GM23338 (cell line): ENCODE data around the gene HPS5. TPM values are rescaled to one million over a fixed set of nuclear protein-coding genes. Genes with fewer than 3 reads are reported as not detected.

Experiments
- ATAC-seq: fragments of 200-7000 bp; cut with Tn5 transposase; 3 replicates; pipeline ENCODE4 v1.9.1; 2020
- DNase-seq: peaks from one replicate; pipeline ENCODE4 v3.0.0-alpha.2; 2015; ENCODE audit warnings: low spot score
- H2AFZ ChIP-seq: fragments of 200-600 bp; sonication (generic); 2 replicates; pipeline ENCODE4 v1.8.0; 2016; ENCODE audit warnings: antibody characterized with exemption, mild to moderate bottlenecking, moderate library complexity
- H3F3A ChIP-seq: fragments of 200-600 bp; sonication (generic); replicated peaks from 2 replicates; pipeline ENCODE4 v1.8.0; 2017; ENCODE audit warnings: antibody characterized with exemption, mixed run types, low read depth
- H3K27ac ChIP-seq: fragments of 200-600 bp; sonication (generic); 2 replicates; pipeline ENCODE4 v1.6.1; 2016; ENCODE audit warnings: low read depth
- H3K27me3 ChIP-seq: fragments of 200-600 bp; sonication (generic); 2 replicates; pipeline ENCODE4 v1.8.0; 2016; ENCODE audit warnings: mild to moderate bottlenecking, mixed run types, moderate library complexity; ENCODE audit not compliant: insufficient read depth
- H3K36me3 ChIP-seq: fragments of 200-600 bp; sonication (generic); 2 replicates; pipeline ENCODE4 v1.8.0; 2016; ENCODE audit warnings: mild to moderate bottlenecking; ENCODE audit not compliant: insufficient read depth
- H3K4me1 ChIP-seq: fragments of 200-600 bp; sonication (generic); 2 replicates; pipeline ENCODE4 v1.8.0; 2016; ENCODE audit warnings: mild to moderate bottlenecking, moderate library complexity; ENCODE audit not compliant: insufficient read depth
- H3K4me2 ChIP-seq: fragments of 200-600 bp; sonication (generic); 2 replicates; pipeline ENCODE4 v1.7.1; 2017; ENCODE audit warnings: mixed run types
- H3K4me3 ChIP-seq: fragments of 200-600 bp; sonication (generic); 2 replicates; pipeline ENCODE4 v1.6.1; 2016; ENCODE audit warnings: mixed run types
- H3K79me2 ChIP-seq: fragments of 200-600 bp; sonication (generic); replicated peaks from 2 replicates; pipeline ENCODE4 v1.8.0; 2017; ENCODE audit warnings: mild to moderate bottlenecking; ENCODE audit not compliant: insufficient read depth
- H3K9me2 ChIP-seq: fragments of 200-600 bp; sonication (generic); 2 replicates; pipeline ENCODE4 v1.8.0; 2017; ENCODE audit not compliant: insufficient read depth
- H4K20me1 ChIP-seq: fragments of 200-600 bp; sonication (generic); replicated peaks from 2 replicates; pipeline ENCODE4 v1.8.0; 2017; ENCODE audit warnings: mild to moderate bottlenecking; ENCODE audit not compliant: insufficient read depth
- H3K27ac Mint-ChIP-seq: 2 replicates; pipeline ENCODE4 v1.8.0; 2020; ENCODE audit warnings: inconsistent platforms, mild to moderate bottlenecking, moderate library complexity, mixed read lengths
- H3K27me3 Mint-ChIP-seq: 3 replicates; pipeline ENCODE4 v1.8.0; 2022; ENCODE audit warnings: low read depth, mild to moderate bottlenecking, moderate library complexity, mixed read lengths, inconsistent platforms; ENCODE audit not compliant: insufficient read depth, poor library complexity
- H3K36me3 Mint-ChIP-seq: 3 replicates; pipeline ENCODE4 v1.8.0; 2021; ENCODE audit warnings: low read depth, mild to moderate bottlenecking, inconsistent platforms, moderate library complexity, mixed read lengths
- H3K4me1 Mint-ChIP-seq: 3 replicates; pipeline ENCODE4 v1.8.0; 2020; ENCODE audit warnings: mild to moderate bottlenecking, inconsistent platforms, mixed read lengths
- H3K4me3 Mint-ChIP-seq: 3 replicates; pipeline ENCODE4 v1.8.0; 2021; ENCODE audit warnings: moderate library complexity, mild to moderate bottlenecking, inconsistent platforms, mixed read lengths
- H3K9me3 Mint-ChIP-seq: 3 replicates; pipeline ENCODE4 v1.8.0; 2020; ENCODE audit warnings: moderate library complexity, mild to moderate bottlenecking, inconsistent platforms, mixed read lengths
- CREB1 ChIP-seq: fragments of 250-450 bp; sonication (Bioruptor Pico); IDR thresholded peaks from 2 replicates; pipeline ENCODE4 v1.5.0; 2020; ENCODE audit warnings: low read depth, mild to moderate bottlenecking, moderate library complexity
- EZH2 ChIP-seq: fragments of 200-600 bp; sonication (generic); IDR thresholded peaks from one replicate; pipeline ENCODE4 v1.8.0; 2017; ENCODE audit warnings: antibody characterized with exemption, mild to moderate bottlenecking, low read depth; ENCODE audit not compliant: unreplicated experiment
- EZH2phosphoT487 ChIP-seq: fragments of 200-600 bp; sonication (generic); IDR thresholded peaks from one replicate; pipeline ENCODE4 v1.8.1; 2018; ENCODE audit warnings: antibody characterized with exemption; ENCODE audit not compliant: unreplicated experiment
- JUNB ChIP-seq: IDR thresholded peaks from one replicate; pipeline ENCODE4 v1.6.1; 2016; ENCODE audit warnings: antibody characterized with exemption; ENCODE audit not compliant: unreplicated experiment
- NANOG ChIP-seq: IDR thresholded peaks from 2 replicates; pipeline ENCODE4 v1.6.1; 2016; ENCODE audit warnings: antibody characterized with exemption, borderline replicate concordance
- POLR2AphosphoS5 ChIP-seq: IDR thresholded peaks from 2 replicates; pipeline ENCODE4 v1.6.1; 2016; ENCODE audit warnings: antibody characterized with exemption, low read depth
- STAT1 ChIP-seq: IDR thresholded peaks from one replicate; pipeline ENCODE4 v1.6.1; 2016; ENCODE audit warnings: antibody characterized with exemption; ENCODE audit not compliant: unreplicated experiment
- ZNF114 ChIP-seq: fragments of 250-450 bp; sonication (Bioruptor Pico); IDR thresholded peaks from 2 replicates; pipeline ENCODE4 v1.5.0; 2020; ENCODE audit warnings: mild to moderate bottlenecking, moderate library complexity
- ZNF331 ChIP-seq: fragments of 250-450 bp; sonication (Bioruptor Pico); IDR thresholded peaks from 2 replicates; pipeline ENCODE4 v1.5.0; 2020; ENCODE audit warnings: low read depth, mild to moderate bottlenecking, moderate library complexity
- polyA plus RNA-seq: library from polyadenylated mRNA; unstranded; fragments of >200 nt; fragmentation: Nextera tagmentation; extraction: Ambion mirVana; gene quantifications from 2 replicates; pipeline ENCODE4 v1.2.1, GENCODE V29; 2016
- total RNA-seq: library from RNA; depleted of rRNA; stranded (reverse); fragments of >200 nt; shearing (Covaris generic); gene quantifications from 2 replicates; pipeline ENCODE4 v1.2.3, GENCODE V29; 2014
- TF ChIP-seq, protein P1 (sequence below): fragments of 250-450 bp; sonication (Bioruptor Pico); IDR thresholded peaks from 2 replicates; pipeline ENCODE4 v1.5.0; 2020; ENCODE audit warnings: mild to moderate bottlenecking, moderate library complexity
- TF ChIP-seq, protein P2 (sequence below): IDR thresholded peaks from one replicate; pipeline ENCODE4 v1.6.1; 2018; ENCODE audit warnings: antibody characterized with exemption; ENCODE audit not compliant: unreplicated experiment
- TF ChIP-seq, protein P3 (sequence below): IDR thresholded peaks from 2 replicates; pipeline ENCODE4 v1.6.1; 2016; ENCODE audit warnings: antibody characterized with exemption
- TF ChIP-seq, protein P4 (sequence below), 2 experiments: fragments of 200-600 bp in 1 of 2; sonication (generic) in 1 of 2; conservative IDR thresholded peaks; 2 replicates each; pipeline versions ENCODE4 v1.5.1 to v1.6.1; 2016 to 2017; ENCODE audit warnings: antibody characterized with exemption in 2 of 2, low read depth in 2 of 2, mild to moderate bottlenecking in 2 of 2, moderate library complexity in 1 of 2

Gene HPS5
- total and polyA plus RNA-seq, 2 experiments from 2014 or later, result 11.5 to 18.6 TPM

- TF ChIP-seq, protein P1, sequence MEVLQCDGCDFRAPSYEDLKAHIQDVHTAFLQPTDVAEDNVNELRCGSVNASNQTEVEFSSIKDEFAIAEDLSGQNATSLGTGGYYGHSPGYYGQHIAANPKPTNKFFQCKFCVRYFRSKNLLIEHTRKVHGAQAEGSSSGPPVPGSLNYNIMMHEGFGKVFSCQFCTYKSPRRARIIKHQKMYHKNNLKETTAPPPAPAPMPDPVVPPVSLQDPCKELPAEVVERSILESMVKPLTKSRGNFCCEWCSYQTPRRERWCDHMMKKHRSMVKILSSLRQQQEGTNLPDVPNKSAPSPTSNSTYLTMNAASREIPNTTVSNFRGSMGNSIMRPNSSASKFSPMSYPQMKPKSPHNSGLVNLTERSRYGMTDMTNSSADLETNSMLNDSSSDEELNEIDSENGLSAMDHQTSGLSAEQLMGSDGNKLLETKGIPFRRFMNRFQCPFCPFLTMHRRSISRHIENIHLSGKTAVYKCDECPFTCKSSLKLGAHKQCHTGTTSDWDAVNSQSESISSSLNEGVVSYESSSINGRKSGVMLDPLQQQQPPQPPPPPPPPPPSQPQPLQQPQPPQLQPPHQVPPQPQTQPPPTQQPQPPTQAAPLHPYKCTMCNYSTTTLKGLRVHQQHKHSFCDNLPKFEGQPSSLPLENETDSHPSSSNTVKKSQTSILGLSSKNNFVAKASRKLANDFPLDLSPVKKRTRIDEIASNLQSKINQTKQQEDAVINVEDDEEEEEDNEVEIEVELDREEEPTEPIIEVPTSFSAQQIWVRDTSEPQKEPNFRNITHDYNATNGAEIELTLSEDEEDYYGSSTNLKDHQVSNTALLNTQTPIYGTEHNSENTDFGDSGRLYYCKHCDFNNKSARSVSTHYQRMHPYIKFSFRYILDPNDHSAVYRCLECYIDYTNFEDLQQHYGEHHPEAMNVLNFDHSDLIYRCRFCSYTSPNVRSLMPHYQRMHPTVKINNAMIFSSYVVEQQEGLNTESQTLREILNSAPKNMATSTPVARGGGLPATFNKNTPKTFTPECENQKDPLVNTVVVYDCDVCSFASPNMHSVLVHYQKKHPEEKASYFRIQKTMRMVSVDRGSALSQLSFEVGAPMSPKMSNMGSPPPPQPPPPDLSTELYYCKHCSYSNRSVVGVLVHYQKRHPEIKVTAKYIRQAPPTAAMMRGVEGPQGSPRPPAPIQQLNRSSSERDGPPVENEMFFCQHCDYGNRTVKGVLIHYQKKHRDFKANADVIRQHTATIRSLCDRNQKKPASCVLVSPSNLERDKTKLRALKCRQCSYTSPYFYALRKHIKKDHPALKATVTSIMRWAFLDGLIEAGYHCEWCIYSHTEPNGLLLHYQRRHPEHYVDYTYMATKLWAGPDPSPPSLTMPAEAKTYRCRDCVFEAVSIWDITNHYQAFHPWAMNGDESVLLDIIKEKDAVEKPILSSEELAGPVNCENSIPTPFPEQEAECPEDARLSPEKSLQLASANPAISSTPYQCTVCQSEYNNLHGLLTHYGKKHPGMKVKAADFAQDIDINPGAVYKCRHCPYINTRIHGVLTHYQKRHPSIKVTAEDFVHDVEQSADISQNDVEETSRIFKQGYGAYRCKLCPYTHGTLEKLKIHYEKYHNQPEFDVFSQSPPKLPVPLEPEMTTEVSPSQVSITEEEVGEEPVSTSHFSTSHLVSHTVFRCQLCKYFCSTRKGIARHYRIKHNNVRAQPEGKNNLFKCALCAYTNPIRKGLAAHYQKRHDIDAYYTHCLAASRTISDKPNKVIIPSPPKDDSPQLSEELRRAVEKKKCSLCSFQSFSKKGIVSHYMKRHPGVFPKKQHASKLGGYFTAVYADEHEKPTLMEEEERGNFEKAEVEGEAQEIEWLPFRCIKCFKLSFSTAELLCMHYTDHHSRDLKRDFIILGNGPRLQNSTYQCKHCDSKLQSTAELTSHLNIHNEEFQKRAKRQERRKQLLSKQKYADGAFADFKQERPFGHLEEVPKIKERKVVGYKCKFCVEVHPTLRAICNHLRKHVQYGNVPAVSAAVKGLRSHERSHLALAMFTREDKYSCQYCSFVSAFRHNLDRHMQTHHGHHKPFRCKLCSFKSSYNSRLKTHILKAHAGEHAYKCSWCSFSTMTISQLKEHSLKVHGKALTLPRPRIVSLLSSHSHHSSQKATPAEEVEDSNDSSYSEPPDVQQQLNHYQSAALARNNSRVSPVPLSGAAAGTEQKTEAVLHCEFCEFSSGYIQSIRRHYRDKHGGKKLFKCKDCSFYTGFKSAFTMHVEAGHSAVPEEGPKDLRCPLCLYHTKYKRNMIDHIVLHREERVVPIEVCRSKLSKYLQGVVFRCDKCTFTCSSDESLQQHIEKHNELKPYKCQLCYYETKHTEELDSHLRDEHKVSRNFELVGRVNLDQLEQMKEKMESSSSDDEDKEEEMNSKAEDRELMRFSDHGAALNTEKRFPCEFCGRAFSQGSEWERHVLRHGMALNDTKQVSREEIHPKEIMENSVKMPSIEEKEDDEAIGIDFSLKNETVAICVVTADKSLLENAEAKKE (CRISPR knock-in tag), result no peak
- TF ChIP-seq POLR2AphosphoS5, result no peak
These were observed 39.3 kb downstream of the HPS5 start (continued) for GRCh38 chr11:18282626-18283025.

DNA sequence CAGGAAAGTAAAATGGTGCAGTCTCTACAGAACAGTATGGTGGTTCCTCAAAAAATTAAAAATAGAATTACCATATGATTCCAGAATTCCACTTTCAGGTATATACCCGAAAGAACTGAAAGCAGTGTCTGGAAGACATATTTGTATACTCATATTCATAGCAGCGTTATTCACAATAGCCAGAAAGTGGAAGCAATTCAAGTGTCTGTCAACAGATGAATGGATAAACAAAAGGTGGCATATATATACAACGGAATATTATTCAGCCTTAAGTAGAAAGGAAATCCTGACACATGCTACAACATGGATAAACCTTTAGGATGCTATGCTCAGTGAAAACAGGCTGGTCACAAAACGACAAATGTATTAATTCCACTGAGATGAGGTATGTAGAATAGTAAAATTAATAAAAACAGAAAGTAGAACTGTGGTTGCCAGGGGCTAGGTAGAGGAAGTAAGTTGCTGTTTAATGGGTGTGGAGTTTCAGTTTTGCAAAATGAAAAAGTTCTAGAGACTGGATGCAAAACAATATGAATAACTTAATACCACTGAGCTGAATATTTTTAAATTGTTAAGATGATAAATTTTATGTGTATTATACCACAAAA lies 41.4 kb downstream of the HPS5 start:
- Histone ChIP-seq H2AFZ (no peak overlapping the region), H3K4me2 (no peak overlapping the region), H3F3A (0 out of 2 replicates have a peak, but pooled peaks cover 3% of the 10 kb centered on the region), H3K9me2 (no peaks in the 10 kb centered on the region), H3K27me3 (no peaks in the 10 kb centered on the region), H3K36me3 (peaks cover 39% of the 10 kb centered on the region), H3K79me2 (no peaks in the 10 kb centered on the region), H3K27ac (no peak overlapping the region), H3K4me1 (no peaks in the 10 kb centered on the region), H3K4me3 (no peak overlapping the region), H4K20me1 (no peaks in the 10 kb centered on the region)
- ATAC-seq, result no peak
- Mint-ChIP-seq H3K4me3 (no peak overlapping the region), H3K9me3 (no peaks in the 10 kb centered on the region), H3K27ac (no peak overlapping the region), H3K4me1 (no peaks in the 10 kb centered on the region), H3K27me3 (no peaks in the 10 kb centered on the region), H3K36me3 (peaks cover 59% of the 10 kb centered on the region)
- no peak for DNase-seq
- TF ChIP-seq EZH2phosphoT487 (no peak), POLR2AphosphoS5 (no peak), STAT1 (no peak), ZNF331 (CRISPR knock-in tag) (no peak), NANOG (no peak), CREB1 (no peak), EZH2 (no peak), JUNB (no peak), ZNF114 (CRISPR knock-in tag) (no peak)
- TF ChIP-seq, protein P2, sequence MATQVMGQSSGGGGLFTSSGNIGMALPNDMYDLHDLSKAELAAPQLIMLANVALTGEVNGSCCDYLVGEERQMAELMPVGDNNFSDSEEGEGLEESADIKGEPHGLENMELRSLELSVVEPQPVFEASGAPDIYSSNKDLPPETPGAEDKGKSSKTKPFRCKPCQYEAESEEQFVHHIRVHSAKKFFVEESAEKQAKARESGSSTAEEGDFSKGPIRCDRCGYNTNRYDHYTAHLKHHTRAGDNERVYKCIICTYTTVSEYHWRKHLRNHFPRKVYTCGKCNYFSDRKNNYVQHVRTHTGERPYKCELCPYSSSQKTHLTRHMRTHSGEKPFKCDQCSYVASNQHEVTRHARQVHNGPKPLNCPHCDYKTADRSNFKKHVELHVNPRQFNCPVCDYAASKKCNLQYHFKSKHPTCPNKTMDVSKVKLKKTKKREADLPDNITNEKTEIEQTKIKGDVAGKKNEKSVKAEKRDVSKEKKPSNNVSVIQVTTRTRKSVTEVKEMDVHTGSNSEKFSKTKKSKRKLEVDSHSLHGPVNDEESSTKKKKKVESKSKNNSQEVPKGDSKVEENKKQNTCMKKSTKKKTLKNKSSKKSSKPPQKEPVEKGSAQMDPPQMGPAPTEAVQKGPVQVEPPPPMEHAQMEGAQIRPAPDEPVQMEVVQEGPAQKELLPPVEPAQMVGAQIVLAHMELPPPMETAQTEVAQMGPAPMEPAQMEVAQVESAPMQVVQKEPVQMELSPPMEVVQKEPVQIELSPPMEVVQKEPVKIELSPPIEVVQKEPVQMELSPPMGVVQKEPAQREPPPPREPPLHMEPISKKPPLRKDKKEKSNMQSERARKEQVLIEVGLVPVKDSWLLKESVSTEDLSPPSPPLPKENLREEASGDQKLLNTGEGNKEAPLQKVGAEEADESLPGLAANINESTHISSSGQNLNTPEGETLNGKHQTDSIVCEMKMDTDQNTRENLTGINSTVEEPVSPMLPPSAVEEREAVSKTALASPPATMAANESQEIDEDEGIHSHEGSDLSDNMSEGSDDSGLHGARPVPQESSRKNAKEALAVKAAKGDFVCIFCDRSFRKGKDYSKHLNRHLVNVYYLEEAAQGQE, result no peak
- TF ChIP-seq, protein P3, sequence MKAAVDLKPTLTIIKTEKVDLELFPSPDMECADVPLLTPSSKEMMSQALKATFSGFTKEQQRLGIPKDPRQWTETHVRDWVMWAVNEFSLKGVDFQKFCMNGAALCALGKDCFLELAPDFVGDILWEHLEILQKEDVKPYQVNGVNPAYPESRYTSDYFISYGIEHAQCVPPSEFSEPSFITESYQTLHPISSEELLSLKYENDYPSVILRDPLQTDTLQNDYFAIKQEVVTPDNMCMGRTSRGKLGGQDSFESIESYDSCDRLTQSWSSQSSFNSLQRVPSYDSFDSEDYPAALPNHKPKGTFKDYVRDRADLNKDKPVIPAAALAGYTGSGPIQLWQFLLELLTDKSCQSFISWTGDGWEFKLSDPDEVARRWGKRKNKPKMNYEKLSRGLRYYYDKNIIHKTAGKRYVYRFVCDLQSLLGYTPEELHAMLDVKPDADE, result no peak
- TF ChIP-seq, protein P4, sequence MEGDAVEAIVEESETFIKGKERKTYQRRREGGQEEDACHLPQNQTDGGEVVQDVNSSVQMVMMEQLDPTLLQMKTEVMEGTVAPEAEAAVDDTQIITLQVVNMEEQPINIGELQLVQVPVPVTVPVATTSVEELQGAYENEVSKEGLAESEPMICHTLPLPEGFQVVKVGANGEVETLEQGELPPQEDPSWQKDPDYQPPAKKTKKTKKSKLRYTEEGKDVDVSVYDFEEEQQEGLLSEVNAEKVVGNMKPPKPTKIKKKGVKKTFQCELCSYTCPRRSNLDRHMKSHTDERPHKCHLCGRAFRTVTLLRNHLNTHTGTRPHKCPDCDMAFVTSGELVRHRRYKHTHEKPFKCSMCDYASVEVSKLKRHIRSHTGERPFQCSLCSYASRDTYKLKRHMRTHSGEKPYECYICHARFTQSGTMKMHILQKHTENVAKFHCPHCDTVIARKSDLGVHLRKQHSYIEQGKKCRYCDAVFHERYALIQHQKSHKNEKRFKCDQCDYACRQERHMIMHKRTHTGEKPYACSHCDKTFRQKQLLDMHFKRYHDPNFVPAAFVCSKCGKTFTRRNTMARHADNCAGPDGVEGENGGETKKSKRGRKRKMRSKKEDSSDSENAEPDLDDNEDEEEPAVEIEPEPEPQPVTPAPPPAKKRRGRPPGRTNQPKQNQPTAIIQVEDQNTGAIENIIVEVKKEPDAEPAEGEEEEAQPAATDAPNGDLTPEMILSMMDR (conservative IDR thresholded peaks at IDR 0.05; ENCODE audit: low read depth in 2 of 2), result no peak
